Germinal center (tissue), 1 donor: ENCODE data around the gene FBXO33.
A peak's percentile ranks its signal among the peaks of the same experiment; 100 is the strongest.

Source experiments
- DNase-seq: peaks from one replicate; pipeline ENCODE4 v3.0.0; 2012; ENCODE audit warnings: mixed read lengths, low spot score

The FBXO33 gene, protein sequence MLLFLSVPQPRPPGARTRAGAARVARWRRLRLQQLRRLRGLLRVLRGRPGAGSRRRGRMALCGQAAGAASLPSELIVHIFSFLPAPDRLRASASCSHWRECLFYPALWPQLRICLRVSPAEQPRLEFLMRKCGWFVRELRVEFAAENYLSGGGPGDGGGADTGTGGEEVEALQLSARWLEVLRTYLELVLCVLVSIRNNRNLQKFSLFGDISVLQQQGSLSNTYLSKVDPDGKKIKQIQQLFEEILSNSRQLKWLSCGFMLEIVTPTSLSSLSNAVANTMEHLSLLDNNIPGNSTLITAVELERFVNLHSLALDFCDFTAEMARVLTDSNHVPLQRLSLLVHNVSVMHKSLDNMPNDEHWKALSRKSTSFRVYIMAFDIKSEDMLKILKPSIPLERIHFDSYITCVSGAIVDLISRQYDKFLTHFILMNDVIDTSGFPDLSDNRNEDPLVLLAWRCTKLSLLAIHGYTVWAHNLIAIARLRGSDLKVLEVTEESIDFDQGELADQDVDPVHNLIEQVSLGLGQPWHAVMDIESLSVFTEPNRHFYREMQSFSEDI

DNA sequence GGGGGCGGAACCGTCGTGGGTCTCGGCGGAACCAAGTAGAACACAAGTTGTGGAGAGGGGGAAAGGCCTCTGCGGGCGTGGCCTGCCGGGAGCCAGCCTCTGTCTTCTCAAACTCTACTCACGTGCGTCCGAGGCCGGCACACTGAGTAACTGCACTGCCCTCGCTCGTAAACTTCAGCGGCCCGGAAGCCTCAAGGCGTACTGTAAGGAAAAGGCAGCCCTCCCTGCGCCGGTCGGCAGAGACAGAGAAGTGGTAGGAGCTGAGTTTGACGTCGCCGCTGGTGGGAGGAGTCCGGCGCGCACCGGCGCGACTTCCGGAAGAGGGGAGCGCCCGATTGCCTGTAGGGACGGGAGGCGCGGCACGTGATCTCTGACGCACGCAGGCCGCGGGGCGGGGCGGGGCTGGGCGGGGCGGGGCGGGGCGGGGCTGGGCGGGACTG lies at the start of gene FBXO33:
Gene FBXO33, minus strand, starts transcription at position 255 of the 440 bp plus-strand sequence. CDS start 271 bp downstream, outside the sequence.
- DNase-seq = peak; percentile 96

DNA sequence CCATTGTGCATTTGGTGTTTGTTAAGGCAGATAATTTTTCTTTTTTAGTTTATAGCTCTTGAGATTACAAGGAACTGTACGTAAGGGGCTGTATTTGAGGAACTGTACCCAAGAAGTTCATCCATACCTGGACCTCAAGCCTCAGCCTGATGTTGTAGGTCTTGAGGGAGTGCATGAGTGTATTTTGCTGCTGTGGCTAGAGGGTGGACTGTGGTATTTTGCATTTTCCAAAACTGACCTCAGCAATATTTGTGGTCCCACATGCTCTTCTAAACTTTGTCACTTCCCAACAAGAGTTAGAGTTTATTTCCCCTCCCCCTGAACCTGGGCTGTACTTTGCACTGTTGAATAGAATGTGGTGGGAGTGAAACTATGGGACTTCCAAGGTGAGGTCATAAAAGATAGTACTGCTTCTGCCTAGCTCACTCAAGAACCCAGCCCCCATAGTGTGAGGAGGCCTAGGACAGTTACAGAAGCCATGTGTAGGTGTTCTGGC lies 42.2 kb upstream of the FBXO33 start:
- no peak for DNase-seq

DNA sequence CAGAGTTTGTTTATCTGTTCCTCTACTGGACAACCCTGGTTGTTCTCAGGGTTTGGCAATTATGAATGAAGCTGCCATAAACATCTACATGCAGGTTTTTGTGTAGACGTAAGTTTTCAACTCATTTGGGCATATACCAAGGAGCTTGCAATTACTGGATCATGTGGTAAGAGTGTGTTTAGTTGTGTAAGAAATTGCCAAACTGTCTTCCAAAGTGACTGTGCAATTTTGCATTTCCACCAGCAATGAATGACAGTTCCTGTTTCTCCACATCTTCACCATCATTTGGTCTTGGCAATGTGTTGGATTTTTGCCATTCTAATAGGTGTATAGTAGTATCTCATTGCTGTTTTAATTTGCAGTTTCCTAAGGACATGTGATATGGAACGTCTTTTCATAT lies 39.8 kb upstream of the FBXO33 start:
- no peak for DNase-seq

DNA sequence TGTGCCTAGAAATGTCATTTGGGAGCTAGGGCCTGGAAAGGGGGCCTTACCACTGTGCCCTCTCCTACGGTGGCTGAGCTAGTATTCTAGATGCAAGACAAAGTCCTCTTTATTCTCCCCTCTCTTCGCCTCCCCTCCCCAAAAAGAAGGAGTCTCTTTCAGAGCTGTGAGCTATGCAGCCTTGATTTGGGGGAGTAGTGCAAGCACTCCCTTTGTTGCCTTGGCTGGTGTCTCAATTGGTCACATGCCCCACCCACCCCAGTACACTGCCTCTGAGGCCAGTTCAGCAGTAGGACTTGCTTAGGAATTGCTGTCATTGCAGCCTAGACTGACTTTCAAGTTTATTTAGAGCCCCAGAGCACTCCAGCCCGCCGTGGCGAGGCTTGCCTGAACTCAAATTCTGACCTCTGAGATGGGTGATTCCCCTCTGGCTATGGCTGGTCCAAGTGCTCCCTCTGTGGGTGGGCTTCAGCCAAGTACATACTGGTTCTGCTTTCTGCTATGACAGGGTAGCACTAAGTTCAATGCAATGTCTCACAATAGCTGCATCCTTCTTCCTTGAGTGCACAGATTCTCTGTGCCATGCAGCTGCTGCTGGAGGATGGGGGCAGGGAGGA lies 37.0 kb upstream of the FBXO33 start:
- no peak for DNase-seq

DNA sequence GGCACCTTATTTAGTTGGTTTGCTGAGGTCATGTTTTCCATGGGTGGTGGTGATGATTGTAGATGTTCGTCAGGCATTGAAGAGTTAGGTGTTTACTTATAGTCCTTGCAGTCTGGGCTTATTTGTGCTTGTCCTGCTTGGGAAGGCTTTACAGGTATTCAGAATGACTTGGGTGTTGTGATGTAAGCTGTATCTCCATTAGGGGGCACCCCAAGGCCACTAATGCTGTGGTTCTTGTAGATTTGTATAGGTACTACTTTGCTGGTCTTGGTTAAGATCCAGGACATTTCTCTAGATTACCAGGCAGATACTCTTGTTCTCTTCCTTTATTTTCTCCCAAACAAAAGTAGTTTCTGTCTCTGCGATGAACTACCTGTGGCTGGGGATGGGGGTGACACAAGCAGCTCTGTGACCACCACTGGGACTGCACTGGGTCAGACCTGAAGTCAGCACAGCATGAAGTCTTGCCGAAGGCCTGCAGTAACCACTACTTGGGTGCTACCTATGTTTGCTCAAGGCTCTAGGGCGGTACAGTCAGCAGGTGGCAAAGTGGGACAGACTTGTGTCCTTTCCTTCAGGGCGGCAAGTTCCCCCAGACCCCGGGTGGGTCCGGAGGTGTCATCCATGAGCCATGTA lies 35.8 kb upstream of the FBXO33 start:
- no peak for DNase-seq

DNA sequence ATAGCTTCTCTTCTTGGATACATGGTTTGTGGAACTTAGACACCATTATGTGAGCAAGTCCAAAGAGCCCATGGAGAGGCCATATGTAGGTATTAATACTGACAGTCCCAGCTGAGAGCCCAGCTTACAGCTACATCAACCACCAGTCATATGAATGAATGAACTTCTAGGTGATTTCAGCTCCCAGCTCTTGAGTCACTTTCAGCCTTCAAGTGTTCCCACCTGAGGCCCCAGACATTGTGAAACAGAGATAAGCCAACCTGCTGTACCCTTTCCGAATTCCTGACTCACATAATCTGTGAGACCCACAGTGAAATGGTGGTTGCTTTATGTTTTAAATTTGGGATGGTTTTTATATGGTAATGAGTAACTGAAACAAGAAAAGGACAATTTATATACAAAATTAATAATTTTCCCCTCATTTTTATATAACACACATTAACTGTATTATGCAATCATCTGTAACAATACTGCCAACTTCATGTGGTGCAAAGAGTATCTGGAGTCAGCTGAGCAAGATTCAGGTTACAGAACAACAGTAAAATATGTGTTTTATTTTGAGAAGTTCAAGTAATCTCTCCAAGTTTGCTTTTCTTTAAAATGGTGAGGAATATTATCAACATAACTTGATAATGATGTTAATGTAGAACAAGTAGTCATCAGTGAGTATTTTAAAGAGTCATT lies 27.7 kb upstream of the FBXO33 start:
- no peak for DNase-seq

DNA sequence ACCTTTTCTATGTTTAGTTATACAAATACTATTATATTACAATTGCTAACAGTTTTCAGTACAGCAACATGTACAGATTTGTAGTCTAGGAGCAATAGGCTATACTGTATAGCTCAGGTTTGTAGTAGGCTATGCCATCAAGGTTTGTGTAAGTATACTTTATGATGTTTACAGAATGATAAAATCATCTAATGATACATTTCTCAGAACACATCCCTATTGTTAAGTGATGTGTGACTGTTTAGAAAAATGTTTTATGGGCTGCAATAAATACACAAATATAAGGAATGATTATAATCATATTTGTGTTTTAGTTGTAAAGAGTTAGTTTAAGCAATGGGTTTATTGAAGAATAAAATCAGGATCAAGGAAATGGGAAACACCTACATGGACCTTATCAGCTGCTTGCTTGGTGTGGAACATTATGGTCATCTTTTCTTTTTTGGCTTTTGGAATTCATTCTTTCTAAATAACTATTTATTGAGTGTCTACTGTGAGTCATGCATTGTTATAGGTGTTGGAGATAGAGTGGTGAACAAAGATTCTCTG lies 24.5 kb upstream of the FBXO33 start:
- DNase-seq = no peak

DNA sequence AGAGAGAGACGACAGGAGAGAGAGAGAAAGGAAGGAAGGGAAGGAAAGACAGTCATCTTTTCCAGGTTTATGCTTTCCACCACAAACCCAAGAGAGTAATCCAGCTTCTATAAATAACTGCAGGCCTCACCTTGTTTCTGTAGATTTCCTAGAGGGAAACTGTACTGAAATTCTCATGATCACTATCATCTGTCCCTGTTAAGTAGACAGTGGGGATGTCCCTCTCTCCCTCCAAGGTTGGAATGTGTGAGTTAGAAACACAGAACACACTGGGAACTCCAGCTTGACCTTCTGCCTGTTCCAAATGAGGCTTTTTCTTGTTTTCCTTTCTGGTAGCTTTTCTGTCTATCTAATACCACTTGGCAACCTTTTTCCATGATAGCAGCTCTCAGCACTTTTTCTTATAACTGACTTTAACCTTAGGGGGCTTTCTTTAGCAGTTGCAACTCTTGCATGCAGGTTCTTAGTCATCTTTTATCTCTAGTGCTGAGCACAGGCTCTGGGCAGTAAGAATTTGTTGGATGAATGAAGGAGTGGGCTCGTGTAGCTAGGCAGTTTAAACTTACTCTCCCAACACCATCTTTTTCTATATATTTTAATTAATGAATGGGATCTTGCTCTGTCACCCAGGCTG lies 22.8 kb upstream of the FBXO33 start:
- no peak for DNase-seq

DNA sequence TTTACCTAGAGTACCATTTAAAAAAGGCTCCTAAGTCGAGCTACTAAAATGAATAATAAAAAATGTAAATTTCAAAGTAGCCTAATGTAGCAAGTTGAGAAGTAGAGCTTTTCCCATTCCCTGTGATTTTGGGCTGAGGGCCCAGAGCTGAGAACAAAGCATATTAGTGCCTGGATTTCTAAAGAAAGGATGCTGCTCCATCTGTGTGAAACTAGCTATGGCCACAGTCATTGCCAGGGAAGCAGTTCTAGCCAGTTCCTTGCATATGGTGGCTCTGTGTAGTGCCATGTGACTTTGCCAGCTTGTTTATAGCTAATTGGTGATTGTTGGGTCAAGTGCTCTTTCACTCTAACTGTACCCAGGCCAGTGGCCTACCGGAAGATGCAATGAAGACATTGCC lies 20.4 kb upstream of the FBXO33 start:
- no peak for DNase-seq

DNA sequence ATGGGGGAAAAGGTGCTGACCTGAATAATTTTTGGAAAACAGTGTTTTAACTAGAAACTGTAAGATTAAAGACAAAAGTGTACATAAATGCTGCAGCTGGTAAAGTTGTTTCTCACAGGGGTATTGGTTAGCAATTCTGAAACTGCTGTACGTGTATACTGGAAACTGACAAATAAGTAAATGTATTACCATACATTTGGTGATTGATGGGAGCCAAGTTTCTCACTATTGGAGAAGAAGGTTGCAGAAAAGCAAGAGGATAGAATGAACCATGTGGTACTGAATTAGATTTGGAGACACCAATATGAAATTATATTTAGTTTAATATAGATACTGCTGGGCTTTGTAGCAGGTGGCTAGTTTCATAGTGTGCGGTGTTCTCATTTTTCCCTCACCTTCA lies 19.6 kb upstream of the FBXO33 start:
- no peak for DNase-seq

DNA sequence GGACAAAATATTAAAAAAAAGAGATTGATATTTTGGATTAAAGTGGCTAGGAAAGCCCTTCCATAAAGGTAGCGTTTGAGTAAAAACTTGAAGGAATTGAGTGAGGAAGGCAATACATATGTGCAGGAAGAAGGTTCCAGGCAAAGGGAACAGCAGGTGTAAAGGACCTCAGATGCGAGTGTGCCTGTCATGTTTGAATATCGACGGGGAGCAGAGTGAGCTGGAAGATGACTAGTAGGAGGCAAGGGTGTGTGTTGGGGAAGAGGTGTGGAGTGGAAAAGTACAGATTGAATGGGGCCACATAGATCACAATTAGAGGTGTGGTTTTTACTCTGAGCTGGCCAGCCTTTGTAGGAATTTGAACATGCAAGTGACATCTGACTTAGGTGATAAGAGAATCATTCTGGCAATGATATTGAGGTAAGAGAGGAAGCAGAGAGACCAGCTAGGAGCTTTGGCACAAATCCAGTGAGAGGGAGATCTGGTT lies 15.0 kb upstream of the FBXO33 start:
- DNase-seq = no peak

DNA sequence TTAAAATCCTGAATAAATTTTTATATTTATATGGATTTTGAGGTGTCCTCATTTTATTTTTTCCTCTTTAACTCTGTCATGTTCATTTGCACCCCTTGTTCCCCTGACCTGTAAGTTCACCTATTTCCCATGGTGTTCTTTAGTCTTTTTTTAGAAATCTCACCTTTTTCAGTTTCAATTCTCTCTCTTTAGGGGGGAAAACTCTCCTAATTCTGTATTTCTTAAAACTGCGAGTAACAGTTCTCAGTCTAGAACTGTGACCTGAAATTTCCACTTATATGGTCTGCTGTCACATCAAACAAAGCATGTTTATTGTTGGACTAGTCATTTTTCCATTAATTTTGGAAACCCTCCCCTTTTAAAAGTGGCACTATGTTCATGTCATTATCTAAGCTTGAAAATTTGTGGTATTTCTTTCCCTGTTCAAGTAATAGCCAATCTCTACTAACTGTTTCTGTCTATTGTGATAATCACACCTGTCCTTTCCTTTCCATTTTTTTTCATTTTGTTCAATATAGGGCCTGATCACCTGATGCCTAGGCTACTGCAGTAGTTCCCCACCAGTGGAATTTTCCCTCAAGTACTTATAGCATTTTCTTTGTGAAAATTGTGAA lies 14.0 kb upstream of the FBXO33 start:
- DNase-seq = no peak

DNA sequence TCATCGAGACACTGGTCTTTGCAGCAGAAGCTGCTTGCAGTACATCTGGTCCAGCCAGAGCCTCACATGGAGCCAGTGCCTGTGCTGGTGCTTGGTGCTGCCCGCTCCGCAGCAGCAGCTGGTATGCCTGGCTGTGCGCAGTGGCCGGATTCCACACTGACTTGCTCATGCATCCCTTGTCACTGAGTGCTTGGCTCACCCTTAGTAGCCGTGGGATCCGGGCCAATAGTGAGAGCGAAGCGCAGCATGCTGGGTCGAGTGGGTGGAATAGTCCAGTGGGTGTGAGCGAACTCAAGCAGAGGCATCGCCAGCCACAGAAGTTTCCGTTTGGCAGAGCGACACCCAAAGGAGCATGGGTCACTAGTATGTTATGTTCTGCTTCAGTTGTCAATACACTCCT lies 10.1 kb upstream of the FBXO33 start:
- no peak for DNase-seq

DNA sequence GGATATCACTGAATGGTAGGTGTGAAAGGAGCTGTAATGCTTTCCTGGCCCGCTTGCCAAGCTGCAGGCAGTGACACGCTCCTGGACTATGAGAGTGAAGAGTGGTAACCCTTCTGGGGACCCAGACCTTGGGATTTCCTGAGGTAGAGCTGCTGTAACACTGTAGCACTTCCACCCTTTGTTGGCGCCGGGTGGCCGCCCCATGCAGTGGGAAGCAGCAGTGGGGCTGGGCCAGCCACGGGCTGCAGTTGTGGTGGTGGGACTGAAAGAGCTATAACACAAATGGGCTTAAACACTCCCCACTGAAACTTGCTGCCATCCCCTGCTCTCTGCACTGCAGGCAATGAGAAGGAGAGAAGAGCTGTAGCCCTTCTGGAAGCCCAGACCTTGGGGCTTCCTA lies 9.6 kb upstream of the FBXO33 start:
- DNase-seq = no peak

DNA sequence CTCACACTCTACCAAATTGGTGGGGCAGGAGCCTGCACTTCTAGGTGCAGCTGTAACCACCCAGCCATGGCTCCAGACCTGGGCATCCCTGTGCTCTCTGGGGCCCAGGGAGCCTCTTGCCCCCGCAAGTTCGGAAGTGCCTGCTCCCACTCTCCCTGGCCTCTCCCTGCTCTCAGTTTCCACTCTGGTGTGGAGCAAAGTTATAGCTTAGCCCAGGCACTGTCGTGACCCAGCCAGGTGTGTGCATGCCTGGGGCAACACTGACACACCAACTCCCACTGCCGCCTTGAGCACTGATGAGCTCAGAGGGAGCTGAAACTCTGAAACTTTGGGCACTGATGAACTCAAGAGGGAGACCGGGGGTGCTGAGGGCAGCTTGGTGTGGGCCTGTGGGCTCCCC lies 8.7 kb upstream of the FBXO33 start:
- DNase-seq = no peak

DNA sequence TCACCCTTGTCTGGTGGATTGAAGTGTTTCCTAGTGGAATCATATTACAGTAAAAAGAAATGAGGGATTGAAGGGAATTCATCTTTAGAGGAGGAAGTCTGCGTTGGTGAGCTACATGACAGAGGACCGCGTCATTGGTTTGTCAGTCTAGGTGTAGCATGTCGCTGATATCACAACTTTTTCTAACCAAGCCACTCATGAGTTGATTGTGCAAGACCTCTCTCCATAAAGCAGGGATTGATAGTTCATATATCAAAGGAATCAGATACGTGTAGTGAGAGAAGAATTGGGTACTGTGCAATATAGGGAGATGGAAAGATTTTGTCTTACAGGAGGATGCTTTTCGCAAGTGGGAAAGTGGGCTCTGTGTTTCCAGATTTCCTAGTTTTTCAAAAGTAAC lies 3.0 kb upstream of the FBXO33 start:
- DNase-seq = no peak

DNA sequence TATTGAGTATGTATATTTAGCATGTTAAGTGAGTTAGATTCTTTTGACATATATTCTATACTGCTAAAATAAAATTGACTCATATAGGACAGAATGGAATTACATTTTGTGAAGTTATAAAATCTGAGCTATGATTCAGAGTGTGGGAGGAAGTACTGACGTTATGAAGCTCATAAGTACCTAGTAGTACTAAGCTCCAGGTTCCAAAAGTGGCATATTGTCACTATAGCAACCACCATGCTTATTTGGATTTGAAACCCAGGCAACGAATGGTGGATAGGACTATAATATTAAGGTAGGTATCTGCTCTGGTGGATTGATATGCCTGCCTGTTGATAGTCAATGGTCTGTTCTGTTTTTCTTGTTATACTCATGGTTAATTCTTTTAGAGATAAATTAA lies 2.2 kb upstream of the FBXO33 start:
- DNase-seq = no peak

DNA sequence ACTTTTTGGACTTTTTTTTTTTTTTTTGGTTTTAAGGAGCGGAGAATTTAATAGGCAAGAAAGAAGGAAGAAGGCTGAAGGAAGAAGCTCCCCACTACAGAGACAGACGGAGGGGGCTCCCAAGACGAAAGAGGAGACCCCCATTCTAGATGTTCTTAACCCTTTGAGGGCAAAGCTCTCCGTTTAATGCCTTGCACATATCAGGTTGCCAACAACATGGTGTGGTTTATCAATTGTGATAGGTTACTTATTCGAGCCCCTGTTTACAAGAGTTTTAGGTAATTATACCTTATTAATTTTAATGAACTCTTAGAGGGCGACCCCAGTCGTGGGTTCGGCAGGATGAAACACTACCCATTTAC lies 1.2 kb upstream of the FBXO33 start:
- no peak for DNase-seq

DNA sequence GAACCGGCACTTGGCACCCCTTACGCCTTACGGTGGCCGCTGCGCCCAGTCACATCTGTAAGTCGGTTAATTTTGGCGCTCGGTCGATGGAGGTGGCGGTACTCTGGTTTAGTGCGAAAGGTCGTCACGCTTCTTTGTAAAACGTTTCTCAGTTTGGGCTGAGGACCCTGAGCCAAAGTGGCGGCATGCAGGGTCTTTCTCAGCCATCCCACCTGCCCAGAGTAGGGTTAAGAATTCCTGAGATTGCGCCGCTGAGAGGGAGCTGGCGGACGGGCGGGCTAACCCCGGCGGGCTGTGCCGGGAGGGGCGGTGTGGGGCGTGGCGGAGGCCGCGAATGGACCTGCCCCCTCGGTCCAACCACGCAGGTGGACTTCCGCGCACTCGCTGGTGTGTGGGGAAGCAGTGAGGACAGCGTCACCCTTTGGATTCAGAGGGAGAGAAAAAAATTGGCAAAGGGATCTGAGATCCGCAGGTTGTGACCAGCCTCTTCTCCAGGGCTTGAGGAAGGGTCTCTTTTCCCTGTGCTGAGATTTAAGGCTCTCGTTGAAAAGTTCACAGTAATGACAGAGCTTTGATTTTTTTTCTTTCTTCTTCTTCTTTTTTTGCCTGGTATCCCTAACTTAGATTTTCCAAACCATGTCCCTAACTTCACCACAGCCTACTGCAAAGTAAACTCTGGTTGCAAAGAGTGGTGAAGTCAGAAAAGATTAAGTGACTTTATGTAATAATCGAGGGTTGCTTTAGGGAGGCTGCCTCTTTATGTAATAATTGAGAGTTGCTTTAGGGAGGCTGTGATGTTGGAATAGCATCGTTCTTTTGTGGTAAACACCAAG lies 602 bp upstream of the FBXO33 start:
- DNase-seq = peak; percentile 67
